GM23248 (cell line): ENCODE results near the gene HELZ2. TPM values are rescaled to one million over a fixed set of nuclear protein-coding genes. Genes with fewer than 3 reads are reported as not detected.
"Not testable (repeated sequence)": the region's sequence is repeated elsewhere in the genome, so short reads cannot be mapped to it uniquely, and the experiment has no call there.

Source experiments
- DNase-seq: peaks from one replicate; pipeline ENCODE4 v3.0.0-alpha.2; 2015
- H2AFZ ChIP-seq: fragments of 200-600 bp; sonication (generic); 2 replicates; pipeline ENCODE4 v1.6.1; 2016; ENCODE audit warnings: antibody characterized with exemption
- H3F3A ChIP-seq: fragments of 200-600 bp; sonication (generic); 2 replicates; pipeline ENCODE4 v1.6.1; 2016; ENCODE audit warnings: mild to moderate bottlenecking, antibody characterized with exemption, mixed run types; ENCODE audit not compliant: insufficient read depth
- H3K27ac ChIP-seq: fragments of 200-600 bp; sonication (generic); 2 replicates; pipeline ENCODE4 v1.5.1; 2016; ENCODE audit warnings: mild to moderate bottlenecking
- H3K27me3 ChIP-seq: fragments of 200-600 bp; sonication (generic); replicated peaks from 2 replicates; pipeline ENCODE4 v1.6.1; 2016; ENCODE audit warnings: mild to moderate bottlenecking; ENCODE audit not compliant: insufficient read depth
- H3K36me3 ChIP-seq: fragments of 200-600 bp; sonication (generic); 2 replicates; pipeline ENCODE4 v1.6.1; 2016; ENCODE audit warnings: low read depth, mild to moderate bottlenecking
- H3K4me1 ChIP-seq: fragments of 200-600 bp; sonication (generic); 2 replicates; pipeline ENCODE4 v1.6.1; 2016; ENCODE audit warnings: mild to moderate bottlenecking; ENCODE audit not compliant: insufficient read depth
- H3K4me2 ChIP-seq: fragments of 200-600 bp; sonication (generic); one replicate; pipeline ENCODE4 v1.6.1; 2016; ENCODE audit warnings: mild to moderate bottlenecking; ENCODE audit not compliant: unreplicated experiment
- H3K4me3 ChIP-seq: fragments of 200-600 bp; sonication (generic); 2 replicates; pipeline ENCODE4 v1.5.1; 2016; ENCODE audit warnings: mild to moderate bottlenecking
- H3K79me2 ChIP-seq: fragments of 200-600 bp; sonication (generic); 2 replicates; pipeline ENCODE4 v1.6.1; 2016; ENCODE audit warnings: mild to moderate bottlenecking; ENCODE audit not compliant: insufficient read depth
- H3K9ac ChIP-seq: fragments of 200-600 bp; sonication (generic); 2 replicates; pipeline ENCODE4 v1.6.1; 2016; ENCODE audit warnings: mild to moderate bottlenecking
- H3K9me2 ChIP-seq: fragments of 200-600 bp; sonication (generic); 2 replicates; pipeline ENCODE4 v1.6.1; 2016; ENCODE audit warnings: mixed run types, mild to moderate bottlenecking, moderate library complexity; ENCODE audit not compliant: insufficient read depth
- H3K9me3 ChIP-seq: fragments of 200-600 bp; sonication (generic); one replicate; pipeline ENCODE4 v1.6.1; 2017; ENCODE audit warnings: low read depth
- H4K20me1 ChIP-seq: fragments of 200-600 bp; sonication (generic); 2 replicates; pipeline ENCODE4 v1.6.0; 2016; ENCODE audit not compliant: insufficient read depth
- EZH2 ChIP-seq: fragments of 200-600 bp; sonication (generic); IDR thresholded peaks from 2 replicates; pipeline ENCODE4 v1.6.1; 2018; ENCODE audit warnings: antibody characterized with exemption, mild to moderate bottlenecking; ENCODE audit not compliant: insufficient read depth, poor library complexity, severe bottlenecking
- EZH2phosphoT487 ChIP-seq: fragments of 200-600 bp; sonication (generic); IDR thresholded peaks from 2 replicates; pipeline ENCODE4 v1.6.1; 2018; ENCODE audit warnings: antibody characterized with exemption, moderate library complexity, mild to moderate bottlenecking, low read depth; ENCODE audit not compliant: insufficient read depth
- WGBS, 2 experiments: methylation state at CpG; one replicate each; pipeline ENCODE4 v1.1.6; 2015 to 2017; ENCODE audit warnings: low lambda C conversion rate in 2 of 2, low coverage in 1 of 2; ENCODE audit errors: missing lambda C conversion rate in 2 of 2; 5-methylcytosine and 5-hydroxymethylcytosine counted together
- in situ Hi-C: fragments of 300-500 bp; cut with MboI; formaldehyde crosslinking; loops from 2 replicates; pipeline ENCODE4 v1.15.0; 2020
- polyA plus RNA-seq: library from polyadenylated mRNA; unstranded; fragments of >200 nt; fragmentation: Nextera tagmentation; extraction: Ambion mirVana; gene quantifications from 2 replicates; pipeline ENCODE4 v1.2.1, GENCODE V29; 2016
- total RNA-seq: library from RNA; depleted of rRNA; stranded (reverse); fragments of >200 nt; shearing (Covaris generic); gene quantifications from 2 replicates; pipeline ENCODE4 v1.2.3, GENCODE V29; 2014

The HELZ2 gene
- total and polyA plus RNA-seq, 2 experiments from 2014 or later = 3.0 to 17.5 TPM

DNA sequence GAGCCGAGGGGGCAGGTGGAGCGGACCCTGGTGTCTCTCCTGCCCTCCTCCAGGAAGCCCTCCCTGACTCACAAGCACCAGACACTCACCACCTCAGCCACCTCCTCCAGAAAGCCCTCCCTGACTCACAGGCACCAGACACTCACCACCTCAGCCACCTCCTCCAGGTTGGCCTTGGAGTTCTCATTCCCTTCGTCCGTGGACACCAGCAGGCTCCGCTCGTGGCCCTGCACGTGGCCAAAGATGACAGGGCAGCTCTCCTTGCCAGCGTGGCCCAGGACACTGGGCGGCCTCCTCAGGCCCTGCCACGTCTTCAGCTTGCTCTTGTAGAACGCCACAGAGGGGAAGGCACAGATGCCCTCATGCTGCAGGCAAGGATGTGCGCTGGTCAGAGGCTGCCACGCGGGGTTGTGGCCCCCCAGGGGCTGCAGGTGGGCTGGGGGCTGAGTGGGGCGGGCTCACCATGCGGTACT is 13.7 kb downstream of the HELZ2 start:
- H3K27ac ChIP-seq = no peak overlapping the region
- 97 to 98% methylated on average over 16 of the region's 16 CpGs for WGBS, 2 experiments
- H3K9me3 ChIP-seq = no peaks in the 10 kb centered on the region
- no peak overlapping the region for H2AFZ ChIP-seq
- no peaks in the 10 kb centered on the region for H4K20me1 ChIP-seq
- H3F3A ChIP-seq = no peaks in the 10 kb centered on the region
- in situ Hi-C loops = no loop called here
- no peaks in the 10 kb centered on the region for H3K36me3 ChIP-seq
- no peak overlapping the region for H3K4me2 ChIP-seq
- H3K4me3 ChIP-seq = no peak overlapping the region
- no peaks in the 10 kb centered on the region for H3K79me2 ChIP-seq
- DNase-seq = no peak
- no peaks in the 10 kb centered on the region for H3K9me2 ChIP-seq
- H3K4me1 ChIP-seq = no peaks in the 10 kb centered on the region
- TF ChIP-seq EZH2 = no peak
- H3K9ac ChIP-seq = no peak overlapping the region
- H3K27me3 ChIP-seq = no peaks in the 10 kb centered on the region

DNA sequence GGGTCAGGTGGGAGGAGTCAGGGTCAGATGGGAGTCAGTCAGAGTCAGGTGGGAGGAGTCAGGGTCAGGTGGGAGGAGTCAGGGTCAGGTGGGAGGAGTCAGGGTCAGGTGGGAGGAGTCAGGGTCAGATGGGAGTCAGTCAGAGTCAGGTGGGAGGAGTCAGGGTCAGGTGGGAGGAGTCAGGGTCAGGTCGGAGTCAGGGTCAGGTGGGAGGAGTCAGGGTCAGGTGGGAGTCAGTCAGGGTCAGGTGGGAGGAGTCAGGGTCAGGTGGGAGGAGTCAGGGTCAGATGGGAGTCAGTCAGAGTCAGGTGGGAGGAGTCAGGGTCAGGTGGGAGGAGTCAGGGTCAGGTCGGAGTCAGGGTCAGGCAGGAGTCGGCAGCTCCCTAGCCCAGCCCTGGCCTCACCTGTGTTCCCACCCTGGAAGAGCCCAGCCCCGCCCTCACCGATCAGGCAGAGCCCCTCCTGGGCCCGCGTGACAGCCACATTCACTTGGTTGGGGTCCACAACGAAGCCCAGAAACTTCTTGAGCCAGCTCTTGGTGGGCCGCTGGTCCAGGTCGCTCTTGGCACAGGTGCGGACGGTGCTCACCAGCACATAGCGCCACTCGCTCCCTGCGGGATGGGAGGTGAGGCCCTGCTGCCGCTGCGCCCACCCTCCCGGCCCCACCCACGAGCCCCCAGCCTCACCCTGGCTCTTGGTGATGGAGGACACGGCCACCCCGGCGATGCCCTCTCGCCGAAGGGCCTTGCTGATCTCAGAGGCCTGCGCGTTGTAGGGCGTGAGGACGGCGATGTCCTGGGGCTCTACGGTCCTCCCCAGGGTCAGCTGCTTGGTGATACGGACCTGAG is 14.3 kb downstream of the HELZ2 start:
- DNase-seq, H2AFZ ChIP-seq, H3K4me1 ChIP-seq, H3F3A ChIP-seq, H3K9ac ChIP-seq, H3K36me3 ChIP-seq, H3K79me2 ChIP-seq, H3K9me2 ChIP-seq, H3K9me3 ChIP-seq, H4K20me1 ChIP-seq, H3K4me3 ChIP-seq, H3K4me2 ChIP-seq, H3K27ac ChIP-seq, in situ Hi-C loops, H3K27me3 ChIP-seq: not testable (repeated sequence)
- WGBS, 2 experiments = 95 to 97% methylated on average over 22 to 31 of the region's 31 CpGs

GRCh38 chr20:63558804-63559484 is 15.1 kb downstream of the HELZ2 start:
- Histone ChIP-seq H3K4me2 (no peak overlapping the region), H2AFZ (no peak overlapping the region), H3F3A (no peaks in the 10 kb centered on the region), H3K9me2 (no peaks in the 10 kb centered on the region), H3K4me1 (no peaks in the 10 kb centered on the region), H3K9ac (no peak overlapping the region), H3K79me2 (no peaks in the 10 kb centered on the region), H3K4me3 (no peak overlapping the region), H4K20me1 (no peaks in the 10 kb centered on the region), H3K27me3 (no peaks in the 10 kb centered on the region), H3K36me3 (no peaks in the 10 kb centered on the region), H3K9me3 (no peaks in the 10 kb centered on the region), H3K27ac (no peak overlapping the region)
- in situ Hi-C loops = no loop called here
- 97 to 98% methylated on average over 11 to 14 of the region's 14 CpGs for WGBS, 2 experiments
- DNase-seq = no peak
- no peak for TF ChIP-seq EZH2phosphoT487
- TF ChIP-seq EZH2 = no peak

GRCh38 chr20:63557481-63557891 is 16.6 kb downstream of the HELZ2 start:
- H3K9ac ChIP-seq = no peak overlapping the region
- in situ Hi-C loops = no loop called here
- TF ChIP-seq EZH2 (no peak), EZH2phosphoT487 (no peak)
- H3K4me3 ChIP-seq = no peak overlapping the region
- no peaks in the 10 kb centered on the region for H3K9me3 ChIP-seq
- no peaks in the 10 kb centered on the region for H3K4me1 ChIP-seq
- H4K20me1 ChIP-seq = no peaks in the 10 kb centered on the region
- no peaks in the 10 kb centered on the region for H3K79me2 ChIP-seq
- H3F3A ChIP-seq = 0 out of 2 replicates have a peak, but pooled peaks cover 7% of the 10 kb centered on the region
- H3K27me3 ChIP-seq = no peaks in the 10 kb centered on the region
- no peak overlapping the region for H2AFZ ChIP-seq
- no peaks in the 10 kb centered on the region for H3K36me3 ChIP-seq
- no peak overlapping the region for H3K4me2 ChIP-seq
- DNase-seq = no peak
- H3K9me2 ChIP-seq = no peaks in the 10 kb centered on the region
- no peak overlapping the region for H3K27ac ChIP-seq
- WGBS, 2 experiments = 93 to 96% methylated on average over 6 to 19 of the region's 19 CpGs
